Measurements from ENCODE around the gene RBM43. TPM values are rescaled to one million over a fixed set of nuclear protein-coding genes. Genes with fewer than 3 reads are reported as not detected.

Gene RBM43
- total and polyA plus RNA-seq, 9 of the 15 experiments (the other 6 are each of a cell fraction or from before 2014, with no cell fraction given), result 1.3 to 6.9 (median 3.8) TPM

DNA sequence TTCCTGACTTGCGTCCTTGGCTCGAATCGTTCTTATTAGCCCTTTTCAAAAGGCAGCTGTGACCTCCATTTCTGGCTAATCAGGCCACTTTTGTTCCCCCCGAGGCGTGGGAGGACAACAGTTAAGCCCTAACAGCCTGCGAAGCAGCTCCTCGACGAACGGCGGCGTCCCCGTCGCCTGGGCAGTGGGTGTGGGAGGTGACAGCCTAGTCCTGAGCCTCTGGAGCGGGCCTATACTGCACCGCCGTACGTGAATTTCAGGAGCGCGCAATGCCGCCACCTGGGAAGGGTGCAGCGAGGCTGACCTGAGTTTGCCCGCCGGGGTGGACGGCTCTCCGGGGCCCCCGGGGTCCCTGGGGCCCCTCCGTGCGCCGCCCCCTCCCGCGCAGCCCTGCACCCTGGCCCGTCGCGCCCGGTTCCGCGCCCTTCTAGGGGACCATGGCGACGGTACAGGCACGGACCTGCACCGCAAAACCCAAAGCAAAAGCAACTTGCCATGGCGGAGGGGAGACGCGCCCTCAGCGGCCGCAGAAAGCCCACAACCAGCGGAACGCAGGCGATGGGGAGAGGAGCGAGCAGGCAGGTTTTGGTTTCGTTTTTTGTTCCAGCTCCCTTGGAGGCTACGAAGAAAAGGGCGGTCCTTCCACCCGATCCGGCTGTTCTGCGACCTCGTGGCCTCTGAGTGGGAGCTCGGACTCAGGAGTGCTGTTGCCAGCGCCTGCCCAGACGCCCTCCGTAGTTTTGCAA lies at the start of gene RBM43 (continued):
- TF ChIP-seq NCOR1 (IDR thresholded peaks at IDR 0.05) (peak; percentile 43; the same call in 1 of the 2 replicates), TCFL5 (CRISPR knock-in tag; conservative IDR thresholded peaks at IDR 0.05) (no peak), HDAC1 (IDR thresholded peaks at IDR 0.05) (peak in 1 of 2 experiments; percentile 66; a peak in 1 of 4 replicates), NRF1 (conservative IDR thresholded peaks at IDR 0.05 in 1 of 2, IDR thresholded peaks at IDR 0.05 in 1 of 2) (peak; percentile 69 to 77), ATF7 (IDR thresholded peaks at IDR 0.05) (peak; percentile 49), SREBF1 (IDR thresholded peaks at IDR 0.05; ENCODE audit: borderline replicate concordance, low read depth, low read length) (no peak), NCOA6 (IDR thresholded peaks at IDR 0.05) (peak; percentile 75), NONO (IDR thresholded peaks at IDR 0.05; ENCODE audit: low read depth in 2 of 2, low read length in 1 of 2) (peak; percentile 38 to 57; a peak in 1 of 4 replicates), MYBL2 (IDR thresholded peaks at IDR 0.05; ENCODE audit: low read depth) (no peak), MYBL2 (CRISPR knock-in tag; IDR thresholded peaks at IDR 0.05; ENCODE audit: borderline replicate concordance) (no peak), SIX5 (IDR thresholded peaks at IDR 0.05; ENCODE audit: borderline replicate concordance in 1 of 2, insufficient read depth in 1 of 2, low read depth in 1 of 2, low read length in 2 of 2) (no peak), NBN (IDR thresholded peaks at IDR 0.05; ENCODE audit: low read depth) (no peak), HDGF (IDR thresholded peaks at IDR 0.05) (no peak)
- TF ChIP-seq, protein P1, sequence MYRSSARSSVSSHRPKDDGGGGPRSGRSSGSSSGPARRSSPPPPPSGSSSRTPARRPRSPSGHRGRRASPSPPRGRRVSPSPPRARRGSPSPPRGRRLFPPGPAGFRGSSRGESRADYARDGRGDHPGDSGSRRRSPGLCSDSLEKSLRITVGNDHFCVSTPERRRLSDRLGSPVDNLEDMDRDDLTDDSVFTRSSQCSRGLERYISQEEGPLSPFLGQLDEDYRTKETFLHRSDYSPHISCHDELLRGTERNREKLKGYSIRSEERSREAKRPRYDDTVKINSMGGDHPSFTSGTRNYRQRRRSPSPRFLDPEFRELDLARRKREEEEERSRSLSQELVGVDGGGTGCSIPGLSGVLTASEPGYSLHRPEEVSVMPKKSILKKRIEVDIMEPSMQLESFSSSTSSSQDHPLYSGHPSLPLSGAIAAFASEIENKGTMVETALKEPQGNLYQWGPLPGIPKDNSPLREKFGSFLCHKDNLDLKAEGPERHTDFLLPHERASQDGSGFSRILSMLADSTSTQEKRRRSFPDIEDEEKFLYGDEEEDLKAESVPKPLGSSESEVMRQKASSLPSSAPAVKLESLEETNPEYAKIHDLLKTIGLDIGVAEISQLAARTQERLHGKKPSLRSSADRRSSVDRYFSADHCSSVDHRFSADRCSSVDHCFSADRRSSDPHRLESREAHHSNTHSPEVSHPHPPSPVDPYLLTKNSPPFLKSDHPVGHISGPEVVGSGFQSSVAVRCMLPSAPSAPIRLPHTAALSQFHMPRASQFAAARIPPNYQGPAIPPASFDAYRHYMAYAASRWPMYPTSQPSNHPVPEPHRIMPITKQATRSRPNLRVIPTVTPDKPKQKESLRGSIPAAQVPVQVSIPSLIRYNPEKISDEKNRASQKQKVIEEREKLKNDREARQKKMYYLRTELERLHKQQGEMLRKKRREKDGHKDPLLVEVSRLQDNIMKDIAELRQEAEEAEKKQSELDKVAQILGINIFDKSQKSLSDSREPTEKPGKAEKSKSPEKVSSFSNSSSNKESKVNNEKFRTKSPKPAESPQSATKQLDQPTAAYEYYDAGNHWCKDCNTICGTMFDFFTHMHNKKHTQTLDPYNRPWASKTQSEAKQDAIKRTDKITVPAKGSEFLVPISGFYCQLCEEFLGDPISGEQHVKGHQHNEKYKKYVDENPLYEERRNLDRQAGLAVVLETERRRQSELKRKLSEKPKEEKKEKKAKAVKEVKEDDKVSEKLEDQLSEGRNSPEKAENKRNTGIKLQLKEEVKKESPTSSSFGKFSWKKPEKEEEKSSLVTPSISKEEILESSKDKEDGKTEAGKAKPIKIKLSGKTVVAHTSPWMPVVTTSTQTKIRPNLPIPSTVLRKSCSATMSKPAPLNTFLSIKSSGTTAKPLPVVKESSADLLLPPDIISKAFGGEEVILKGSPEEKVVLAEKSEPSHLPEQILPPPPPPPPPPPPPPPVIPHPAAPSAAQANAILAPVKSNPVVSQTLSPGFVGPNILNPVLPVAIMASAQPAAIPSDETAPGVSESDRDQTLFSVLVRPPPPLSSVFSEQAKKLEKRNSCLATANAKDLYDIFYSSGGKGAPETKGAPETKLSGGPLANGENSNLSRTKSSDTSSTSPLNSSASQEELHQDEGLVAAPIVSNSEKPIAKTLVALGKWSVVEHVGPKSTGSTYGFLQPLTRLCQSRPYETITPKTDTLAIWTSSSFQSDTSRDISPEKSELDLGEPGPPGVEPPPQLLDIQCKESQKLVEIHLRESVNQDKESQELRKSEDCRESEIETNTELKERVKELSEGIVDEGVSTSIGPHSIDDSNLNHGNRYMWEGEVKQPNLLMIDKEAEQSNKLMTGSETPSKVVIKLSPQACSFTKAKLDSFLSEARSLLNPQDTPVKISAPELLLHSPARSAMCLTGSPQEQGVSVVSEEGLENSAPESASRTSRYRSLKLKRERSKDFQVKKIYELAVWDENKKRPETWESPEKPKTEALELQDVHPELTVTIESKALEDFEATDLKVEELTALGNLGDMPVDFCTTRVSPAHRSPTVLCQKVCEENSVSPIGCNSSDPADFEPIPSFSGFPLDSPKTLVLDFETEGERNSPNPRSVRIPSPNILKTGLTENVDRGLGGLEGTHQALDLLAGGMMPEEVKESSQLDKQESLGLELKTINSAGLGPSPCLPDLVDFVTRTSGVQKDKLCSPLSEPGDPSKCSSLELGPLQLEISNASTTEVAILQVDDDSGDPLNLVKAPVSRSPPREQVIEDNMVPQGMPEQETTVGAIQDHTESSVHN (IDR thresholded peaks at IDR 0.05; ENCODE audit: borderline replicate concordance in 1 of 2, low read depth in 1 of 2), result peak in 1 of 2 experiments; percentile 58; a peak in 1 of 4 replicates
- TF ChIP-seq, protein P2, sequence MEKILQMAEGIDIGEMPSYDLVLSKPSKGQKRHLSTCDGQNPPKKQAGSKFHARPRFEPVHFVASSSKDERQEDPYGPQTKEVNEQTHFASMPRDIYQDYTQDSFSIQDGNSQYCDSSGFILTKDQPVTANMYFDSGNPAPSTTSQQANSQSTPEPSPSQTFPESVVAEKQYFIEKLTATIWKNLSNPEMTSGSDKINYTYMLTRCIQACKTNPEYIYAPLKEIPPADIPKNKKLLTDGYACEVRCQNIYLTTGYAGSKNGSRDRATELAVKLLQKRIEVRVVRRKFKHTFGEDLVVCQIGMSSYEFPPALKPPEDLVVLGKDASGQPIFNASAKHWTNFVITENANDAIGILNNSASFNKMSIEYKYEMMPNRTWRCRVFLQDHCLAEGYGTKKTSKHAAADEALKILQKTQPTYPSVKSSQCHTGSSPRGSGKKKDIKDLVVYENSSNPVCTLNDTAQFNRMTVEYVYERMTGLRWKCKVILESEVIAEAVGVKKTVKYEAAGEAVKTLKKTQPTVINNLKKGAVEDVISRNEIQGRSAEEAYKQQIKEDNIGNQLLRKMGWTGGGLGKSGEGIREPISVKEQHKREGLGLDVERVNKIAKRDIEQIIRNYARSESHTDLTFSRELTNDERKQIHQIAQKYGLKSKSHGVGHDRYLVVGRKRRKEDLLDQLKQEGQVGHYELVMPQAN (IDR thresholded peaks at IDR 0.05; ENCODE audit: borderline replicate concordance), result peak; percentile 65; the same call in 1 of the 2 replicates
- TF ChIP-seq, protein P3, sequence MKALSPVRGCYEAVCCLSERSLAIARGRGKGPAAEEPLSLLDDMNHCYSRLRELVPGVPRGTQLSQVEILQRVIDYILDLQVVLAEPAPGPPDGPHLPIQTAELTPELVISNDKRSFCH (CRISPR knock-in tag; IDR thresholded peaks at IDR 0.05), result no peak
- TF ChIP-seq, protein P3 (tag; IDR thresholded peaks at IDR 0.05), result peak; percentile 56

Measured in K562 (cell line).